H1 (cell line): ENCODE data around the gene LRTM2. TPM values are rescaled to one million over a fixed set of nuclear protein-coding genes. Genes with fewer than 3 reads are reported as not detected.

ENCODE experiments used
- CTCF ChIA-PET: fragments of 300-600 bp; sonication (Branson Sonifier 250); formaldehyde crosslinking; loops from one replicate; lab custom pipeline; 2021; ENCODE audit not compliant: partially characterized antibody; lab: Charles Lee
- POLR2A ChIA-PET: fragments of 300-600 bp; sonication (Branson Sonifier 250); formaldehyde crosslinking; loops from one replicate; lab custom pipeline; 2021; ENCODE audit warnings: inconsistent platforms; ENCODE audit not compliant: partially characterized antibody; lab: Charles Lee
- DNase-seq, 2 experiments: peaks; one replicate each; pipeline versions ENCODE4 v3.0.0 to v3.0.0-alpha.2; 2010 to 2022; ENCODE audit warnings: low spot score in 2 of 2, low read depth in 1 of 2, mixed read lengths in 1 of 2
- FAIRE-seq: peaks from 2 replicates; lab custom pipeline; 2011; peaks lifted over from hg19 to GRCh38; lab: Jason Lieb, UNC
- H2AFZ ChIP-seq: 2 replicates; pipeline ENCODE4 v1.8.1; 2012; ENCODE audit warnings: low read length, inconsistent platforms
- H2AK5ac ChIP-seq: 2 replicates; pipeline ENCODE4 v1.6.1; 2013; ENCODE audit warnings: low read depth, low read length
- H2BK120ac ChIP-seq: replicated peaks from 2 replicates; pipeline ENCODE3; 2013; ENCODE audit warnings: low read depth, low read length, inconsistent platforms
- H2BK12ac ChIP-seq: 2 replicates; pipeline ENCODE4 v1.6.1; 2013; ENCODE audit warnings: low read depth, low read length
- H2BK15ac ChIP-seq: 2 replicates; pipeline ENCODE4 v1.6.1; 2013; ENCODE audit warnings: low read length
- H2BK20ac ChIP-seq: 2 replicates; pipeline ENCODE4 v1.6.1; 2013; ENCODE audit warnings: low read length
- H2BK5ac ChIP-seq: 2 replicates; pipeline ENCODE4 v1.6.1; 2013; ENCODE audit warnings: low read depth, low read length
- H3K14ac ChIP-seq: 2 replicates; pipeline ENCODE4 v1.6.1; 2013; ENCODE audit warnings: inconsistent platforms; ENCODE audit not compliant: insufficient read length
- H3K18ac ChIP-seq: 2 replicates; pipeline ENCODE4 v1.6.1; 2013; ENCODE audit warnings: low read length; ENCODE audit errors: extremely low read depth
- H3K23ac ChIP-seq: 2 replicates; pipeline ENCODE4 v1.6.1; 2013; ENCODE audit warnings: inconsistent platforms; ENCODE audit not compliant: insufficient read length
- H3K23me2 ChIP-seq: 2 replicates; pipeline ENCODE4 v1.6.1; 2013; ENCODE audit warnings: low read depth, low read length
- H3K27ac ChIP-seq: 2 replicates; pipeline ENCODE4 v1.6.1; 2011; ENCODE audit warnings: low read depth, low read length, inconsistent platforms
- H3K27me3 ChIP-seq, 4 experiments: replicated peaks in 1 of 4; 1 replicate in 1 of 4; 2 replicates in 3 of 4; pipeline versions ENCODE4 v1.6.1 to v1.8.1; 2011 to 2013; ENCODE audit warnings: low read length in 3 of 4, mild to moderate bottlenecking in 3 of 4, inconsistent platforms in 2 of 4, mixed read lengths in 2 of 4, moderate library complexity in 1 of 4; ENCODE audit not compliant: control insufficient read depth in 3 of 4, insufficient read depth in 3 of 4; ENCODE audit errors: extremely low read depth in 1 of 4
- H3K36me3 ChIP-seq, 4 experiments: 2 replicates each; pipeline versions ENCODE4 v1.6.1 to v1.8.1; 2011 to 2013; ENCODE audit warnings: mild to moderate bottlenecking in 4 of 4, low read length in 3 of 4, moderate library complexity in 2 of 4, control low read depth in 1 of 4, inconsistent platforms in 1 of 4; ENCODE audit not compliant: insufficient read depth in 4 of 4, control insufficient read depth in 2 of 4
- H3K4ac ChIP-seq: replicated peaks from 2 replicates; pipeline ENCODE3; 2013; ENCODE audit warnings: low read length, low read depth, mixed read lengths, inconsistent platforms; ENCODE audit not compliant: insufficient read length
- H3K4me1 ChIP-seq, 4 experiments: replicated peaks in 1 of 4; 1 replicate in 1 of 4; 2 replicates in 3 of 4; pipeline versions ENCODE4 v1.6.1 to v1.8.1; 2011 to 2013; ENCODE audit warnings: low read length in 3 of 4, inconsistent platforms in 2 of 4, mixed read lengths in 1 of 4; ENCODE audit not compliant: insufficient read depth in 4 of 4, control insufficient read depth in 3 of 4
- H3K4me2 ChIP-seq, 2 experiments: 2 replicates each; pipeline versions ENCODE4 v1.6.1 to v1.8.1; 2011 to 2013; ENCODE audit warnings: low read depth in 2 of 2, low read length in 2 of 2, control low read depth in 1 of 2, inconsistent platforms in 1 of 2, mild to moderate bottlenecking in 1 of 2; ENCODE audit not compliant: insufficient read depth in 1 of 2
- H3K4me3 ChIP-seq, 4 experiments: fragments of 200-600, 300-600 bp in 1 of 4; sonication (generic), shearing (Covaris generic), sonication (Bioruptor Twin) in 1 of 4; 2 replicates each; pipeline versions ENCODE4 v1.5.1 to v1.8.1; 2011 to 2016; ENCODE audit warnings: low read length in 4 of 4, low read depth in 3 of 4, control low read depth in 2 of 4, inconsistent platforms in 2 of 4, mild to moderate bottlenecking in 2 of 4, mixed read lengths in 1 of 4, moderate library complexity in 1 of 4; ENCODE audit not compliant: insufficient read depth in 2 of 4; ENCODE audit errors: extremely low read depth in 1 of 4
- H3K56ac ChIP-seq: replicated peaks from 2 replicates; pipeline ENCODE3; 2013; ENCODE audit warnings: low read depth, mild to moderate bottlenecking, mixed read lengths, low read length, inconsistent platforms; ENCODE audit not compliant: insufficient read length
- H3K79me1 ChIP-seq: 2 replicates; pipeline ENCODE4 v1.6.1; 2013; ENCODE audit warnings: low read depth, low read length, control low read depth
- H3K79me2 ChIP-seq, 2 experiments: 2 replicates each; pipeline versions ENCODE4 v1.6.1 to v1.8.1; 2012 to 2013; ENCODE audit warnings: low read length in 2 of 2, mild to moderate bottlenecking in 2 of 2, inconsistent platforms in 1 of 2; ENCODE audit not compliant: insufficient read depth in 2 of 2, control insufficient read depth in 1 of 2
- H3K9ac ChIP-seq, 4 experiments: replicated peaks in 1 of 4; 1 replicate in 1 of 4; 2 replicates in 3 of 4; pipeline versions ENCODE4 v1.6.1 to v1.8.1; 2011 to 2013; ENCODE audit warnings: low read depth in 3 of 4, low read length in 3 of 4, control low read depth in 2 of 4, mild to moderate bottlenecking in 2 of 4, moderate library complexity in 2 of 4, inconsistent platforms in 1 of 4; ENCODE audit errors: extremely low read depth in 1 of 4
- H3K9me3 ChIP-seq, 2 experiments: 2 replicates each; pipeline versions ENCODE4 v1.6.1 to v1.8.1; 2012 to 2013; ENCODE audit warnings: mild to moderate bottlenecking in 2 of 2, moderate library complexity in 2 of 2, control low read depth in 1 of 2, inconsistent platforms in 1 of 2, low read depth in 1 of 2, low read length in 1 of 2, mixed read lengths in 1 of 2; ENCODE audit not compliant: insufficient read depth in 2 of 2
- H4K20me1 ChIP-seq, 2 experiments: replicated peaks in 1 of 2; 2 replicates each; pipeline versions ENCODE3 to v1.8.1; 2011 to 2013; ENCODE audit warnings: inconsistent platforms in 2 of 2, low read length in 2 of 2, mild to moderate bottlenecking in 1 of 2; ENCODE audit not compliant: insufficient read depth in 2 of 2, control insufficient read depth in 1 of 2
- H4K5ac ChIP-seq: 2 replicates; pipeline ENCODE4 v1.6.1; 2013; ENCODE audit warnings: low read length, low read depth, mixed read lengths, inconsistent platforms; ENCODE audit not compliant: insufficient read length
- H4K8ac ChIP-seq: 2 replicates; pipeline ENCODE4 v1.8.0; 2013; ENCODE audit warnings: mild to moderate bottlenecking, moderate library complexity, low read length, inconsistent platforms; ENCODE audit not compliant: insufficient read depth; ENCODE audit errors: extremely low read depth
- H4K91ac ChIP-seq: replicated peaks from 2 replicates; pipeline ENCODE3; 2013; ENCODE audit warnings: low read length, mixed read lengths, inconsistent platforms; ENCODE audit not compliant: insufficient read length
- CTBP2 ChIP-seq: IDR thresholded peaks from 2 replicates; pipeline ENCODE4 v1.7.0; 2011; ENCODE audit warnings: borderline replicate concordance, mild to moderate bottlenecking, moderate library complexity, mixed read lengths, low read length; ENCODE audit not compliant: insufficient read depth, insufficient read length
- WGBS, 2 experiments: shearing (Covaris generic) in 1 of 2; methylation state at CpG; one replicate each; pipeline versions ENCODE4 v1.1.6 to v1.1.7; 2013 to 2015; ENCODE audit warnings: low lambda C conversion rate in 2 of 2, mixed read lengths in 2 of 2, inconsistent platforms in 1 of 2, low coverage in 1 of 2, missing lambda C conversion rate in 1 of 2; ENCODE audit not compliant: insufficient replicate concordance in 2 of 2, insufficient coverage in 1 of 2, insufficient read length in 1 of 2; ENCODE audit errors: extremely low coverage in 1 of 2, missing lambda C conversion rate in 1 of 2; 5-methylcytosine and 5-hydroxymethylcytosine counted together
- polyA plus RNA-seq, 7 experiments: library from polyadenylated mRNA; depleted of rRNA in 3 of 7; stranded (reverse) in 5 of 7; unstranded in 2 of 7; fragments of >200 nt in 5 of 7; fragments of 200-250 nt in 2 of 7; gene quantifications; 1 replicate in 5 of 7; 2 replicates in 1 of 7; 4 replicates in 1 of 7; pipeline versions ENCODE4 v1.2.1 to v1.2.3, GENCODE V29; 2011 to 2013; ENCODE audit warnings: missing spikeins in 2 of 7, mixed read lengths in 2 of 7
- total RNA-seq: library from RNA; stranded (reverse); fragmentation: NEBNext Ultra II Directional; extraction: Animal tissue kit (Norgen Biotek cat#: 25700); gene quantifications from 2 replicates; pipeline ENCODE4 v1.2.1, GENCODE V29; 2021

LRTM2 gene
- total and polyA plus RNA-seq, 2 of the 8 experiments (the other 6 are each of a cell fraction or from before 2014, with no cell fraction given) = 0.06 TPM; not detected in 1

DNA sequence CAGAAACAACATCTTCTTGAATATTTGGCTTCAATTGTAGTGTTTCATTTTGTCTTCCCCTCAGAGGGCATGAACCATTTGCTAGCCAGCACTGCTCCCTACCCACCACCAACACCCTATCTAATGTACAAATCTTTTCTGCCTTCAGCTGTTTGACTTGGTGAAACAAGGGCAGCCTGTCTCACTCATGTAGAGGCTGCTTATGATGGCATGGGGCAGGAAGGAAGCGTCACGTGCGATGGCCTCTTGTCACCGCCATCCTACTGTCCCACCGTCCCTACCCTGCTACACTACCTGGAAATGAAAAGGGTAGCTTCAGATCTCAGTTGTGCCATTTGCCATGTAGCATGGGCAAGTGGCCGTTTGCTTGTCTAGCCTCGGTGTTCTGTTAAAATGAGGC, 29.9 kb upstream of the LRTM2 start:
- DNase-seq (no peak), FAIRE-seq (no peak)
- Histone ChIP-seq H3K79me1 (no peaks in the 10 kb centered on the region; the same call in 1 of the 2 replicates), H3K14ac (no peak overlapping the region), H3K4me3 (no peak overlapping the region), H2BK5ac (no peak overlapping the region; the same call in 1 of the 2 replicates), H3K4me2 (no peak overlapping the region), H3K36me3 (peaks cover 0 to 12% (median 8%) of the 10 kb centered on the region in 4 experiments; a peak in 5 of 8 replicates), H2BK15ac (no peak overlapping the region), H4K5ac (no peak overlapping the region), H3K4ac (no peak overlapping the region), H3K23me2 (no peaks in the 10 kb centered on the region), H4K20me1 (peaks cover 3 to 4% of the 10 kb centered on the region in 2 experiments), H2BK12ac (no peak overlapping the region), H3K23ac (no peak overlapping the region), H2AK5ac (no peak overlapping the region), H2BK120ac (no peak overlapping the region), H3K9me3 (no peaks in the 10 kb centered on the region), H2BK20ac (no peak overlapping the region), H3K56ac (no peak overlapping the region), H3K9ac (no peak overlapping the region), H4K8ac (no peak overlapping the region), H3K18ac (no peak overlapping the region), H3K79me2 (no peaks in the 10 kb centered on the region), H2AFZ (no peak overlapping the region), H3K27ac (no peak overlapping the region), H3K4me1 (peaks cover 0 to 6% (median 2%) of the 10 kb centered on the region in 4 experiments; a peak in 4 of 7 replicates), H4K91ac (no peak overlapping the region), H3K27me3 (no peaks in the 10 kb centered on the region)
- TF ChIP-seq CTBP2 = no peak
- WGBS, 2 experiments = 89% methylated on average over 7 of the region's 7 CpGs; no CpG with 5 or more reads in 1 of the 2 experiments
- ChIA-PET POLR2A (interaction anchor here (0.6 to 2.2 kb wide), 5 partner anchors 99 to 147 kb away, joined by 3 to 8 read pairs (median 4); partner anchors contain the start of gene ADIPOR2), CTCF (interaction anchor here (0.6 to 14.3 kb wide), 46 partner anchors 8 to 1641 kb away, joined by 3 to 265 read pairs (median 4); no protein-coding TSS in a partner anchor)
